Upper lobe of right lung (tissue), 1 donor: ENCODE data around the gene AFTPH. TPM values are rescaled to one million over a fixed set of nuclear protein-coding genes. Genes with fewer than 3 reads are reported as not detected.
"Not testable (repeated sequence)": the region's sequence is repeated elsewhere in the genome, so short reads cannot be mapped to it uniquely, and the experiment has no call there.

Source experiments
- ATAC-seq: fragments of 200-7000 bp; cut with Tn5 transposase; one replicate; pipeline ENCODE4 v1.9.1; 2020; ENCODE audit warnings: mild to moderate bottlenecking, moderate library complexity
- DNase-seq: peaks from one replicate; pipeline ENCODE4 v3.0.0-alpha.2; 2020
- H3K27ac ChIP-seq: fragments of 200-600 bp; one replicate; pipeline ENCODE4 v1.8.0; 2022
- H3K27me3 ChIP-seq: fragments of 200-600 bp; one replicate; pipeline ENCODE4 v1.8.0; 2022; ENCODE audit warnings: mild to moderate bottlenecking
- H3K36me3 ChIP-seq: fragments of 200-600 bp; one replicate; pipeline ENCODE4 v1.8.0; 2022
- H3K4me1 ChIP-seq: fragments of 200-600 bp; one replicate; pipeline ENCODE4 v1.8.0; 2022
- H3K4me3 ChIP-seq: fragments of 200-600 bp; one replicate; pipeline ENCODE4 v1.8.0; 2022; ENCODE audit warnings: mild to moderate bottlenecking
- H3K9me3 ChIP-seq: fragments of 200-600 bp; one replicate; pipeline ENCODE4 v1.8.0; 2022
- intact Hi-C: fragments of 100-400 bp; cut with DNase I; formaldehyde crosslinking; loops from one replicate; pipeline ENCODE4 v1.11.0; 2022
- total RNA-seq: library from RNA; stranded (reverse); fragmentation: NEBNext Ultra II Directional; extraction: Animal tissue kit (Norgen Biotek cat#: 25700); gene quantifications from one replicate; pipeline ENCODE4 v1.2.1, GENCODE V29; 2021
- TF ChIP-seq, protein P1 (sequence below): fragments of 200-600 bp; IDR thresholded peaks from one replicate; pipeline ENCODE4 v1.8.0; 2022; ENCODE audit warnings: antibody characterized with exemption
- donor health status: DM: no; HTN: yes; CAD: no; lungs with severe emphysema.

AFTPH gene
- total RNA-seq, 1 donor from 2014 or later, result 40.2 TPM

DNA sequence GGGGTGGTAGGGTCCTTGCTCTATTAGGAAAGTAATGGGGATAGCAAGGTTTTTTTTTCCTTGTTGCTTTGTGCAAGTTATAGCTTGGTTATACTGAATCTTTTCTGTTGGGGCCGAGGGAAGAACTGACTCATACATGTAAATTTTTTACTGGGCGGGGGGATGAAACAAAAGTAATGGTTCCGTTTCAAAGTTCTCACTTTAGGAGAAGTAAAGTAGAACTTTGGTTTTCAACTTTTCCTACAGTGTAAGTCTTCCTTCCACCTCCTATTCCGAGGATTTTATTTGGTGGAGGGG lies 1.1 kb downstream of the AFTPH start:
- Histone ChIP-seq H3K27ac (peak overlapping the region; percentile 94), H3K27me3 (no peaks in the 10 kb centered on the region), H3K36me3 (no peaks in the 10 kb centered on the region), H3K4me1 (peaks cover 19% of the 10 kb centered on the region), H3K4me3 (peak overlapping the region; percentile 94), H3K9me3 (no peaks in the 10 kb centered on the region)
- ATAC-seq, result no peak
- intact Hi-C loops, result no loop called here
- DNase-seq, result no peak
- TF ChIP-seq, protein P1, sequence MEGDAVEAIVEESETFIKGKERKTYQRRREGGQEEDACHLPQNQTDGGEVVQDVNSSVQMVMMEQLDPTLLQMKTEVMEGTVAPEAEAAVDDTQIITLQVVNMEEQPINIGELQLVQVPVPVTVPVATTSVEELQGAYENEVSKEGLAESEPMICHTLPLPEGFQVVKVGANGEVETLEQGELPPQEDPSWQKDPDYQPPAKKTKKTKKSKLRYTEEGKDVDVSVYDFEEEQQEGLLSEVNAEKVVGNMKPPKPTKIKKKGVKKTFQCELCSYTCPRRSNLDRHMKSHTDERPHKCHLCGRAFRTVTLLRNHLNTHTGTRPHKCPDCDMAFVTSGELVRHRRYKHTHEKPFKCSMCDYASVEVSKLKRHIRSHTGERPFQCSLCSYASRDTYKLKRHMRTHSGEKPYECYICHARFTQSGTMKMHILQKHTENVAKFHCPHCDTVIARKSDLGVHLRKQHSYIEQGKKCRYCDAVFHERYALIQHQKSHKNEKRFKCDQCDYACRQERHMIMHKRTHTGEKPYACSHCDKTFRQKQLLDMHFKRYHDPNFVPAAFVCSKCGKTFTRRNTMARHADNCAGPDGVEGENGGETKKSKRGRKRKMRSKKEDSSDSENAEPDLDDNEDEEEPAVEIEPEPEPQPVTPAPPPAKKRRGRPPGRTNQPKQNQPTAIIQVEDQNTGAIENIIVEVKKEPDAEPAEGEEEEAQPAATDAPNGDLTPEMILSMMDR, result no peak

GRCh38 chr2:64526034-64526433 lies 1.9 kb downstream of the AFTPH start:
- DNase-seq, result no peak
- peaks cover 19% of the 10 kb centered on the region for H3K4me1 ChIP-seq
- no peak overlapping the region for H3K27ac ChIP-seq
- TF ChIP-seq, protein P1, result no peak
- H3K27me3 ChIP-seq, result no peaks in the 10 kb centered on the region
- peak overlapping the region; percentile 94 for H3K4me3 ChIP-seq
- intact Hi-C loops, result no loop called here
- H3K9me3 ChIP-seq, result no peaks in the 10 kb centered on the region
- no peaks in the 10 kb centered on the region for H3K36me3 ChIP-seq
- ATAC-seq, result no peak

- ATAC-seq, H3K27me3 ChIP-seq, H3K36me3 ChIP-seq, H3K27ac ChIP-seq, H3K4me3 ChIP-seq, H3K9me3 ChIP-seq, intact Hi-C loops, DNase-seq: not testable (repeated sequence)
- H3K4me1 ChIP-seq, result peaks cover 32% of the 10 kb centered on the region
Measured at GRCh38 chr2:64530946-64531345, 6.8 kb downstream of the AFTPH start.

DNA sequence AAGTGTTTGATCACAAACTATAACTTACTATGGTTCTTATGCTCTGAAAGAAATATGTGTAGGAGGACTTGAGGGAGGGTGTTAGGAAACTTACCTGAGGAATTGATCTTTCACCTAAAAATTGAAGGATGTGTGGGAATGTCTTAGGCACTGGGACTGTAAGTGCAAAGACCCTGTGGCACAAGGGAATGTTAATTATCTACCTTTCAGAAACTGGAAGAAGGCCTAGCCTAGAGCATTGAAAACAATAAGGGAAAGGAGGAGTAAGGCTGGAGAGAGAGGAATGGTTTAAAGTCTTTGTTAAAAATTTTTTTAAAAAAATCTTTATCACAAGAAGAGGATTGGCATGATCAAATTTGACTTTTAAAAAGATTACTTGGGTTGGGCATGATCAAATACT lies 7.9 kb downstream of the AFTPH start:
- H3K27me3 ChIP-seq, result no peaks in the 10 kb centered on the region
- H3K9me3 ChIP-seq, result no peaks in the 10 kb centered on the region
- peaks cover 21% of the 10 kb centered on the region for H3K4me1 ChIP-seq
- no peaks in the 10 kb centered on the region for H3K36me3 ChIP-seq
- DNase-seq (no peak), ATAC-seq (no peak)
- H3K27ac ChIP-seq, result no peak overlapping the region
- no peak overlapping the region for H3K4me3 ChIP-seq
- TF ChIP-seq, protein P1, result no peak
- intact Hi-C loops, result no loop called here

DNA sequence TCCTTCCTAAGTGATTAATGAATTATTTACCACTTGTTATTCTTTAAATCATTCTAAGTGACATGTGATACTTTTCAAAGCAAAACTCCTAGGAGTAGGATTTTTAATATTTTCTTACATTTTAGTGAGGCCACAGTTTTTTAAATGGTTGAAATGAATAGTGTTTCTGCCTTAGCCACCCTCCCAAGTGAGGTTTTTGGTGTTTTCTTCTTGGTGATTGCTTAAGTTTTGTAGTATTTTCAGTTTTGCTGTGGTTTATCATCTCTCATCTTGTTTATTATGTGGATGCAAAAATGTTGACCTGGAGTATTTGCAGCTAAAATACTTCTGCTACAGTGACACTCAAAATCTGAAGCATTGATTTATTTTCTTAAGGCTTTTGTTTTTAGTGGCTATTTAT lies 9.8 kb downstream of the AFTPH start:
- Histone ChIP-seq H3K4me3 (no peak overlapping the region), H3K4me1 (peaks cover 21% of the 10 kb centered on the region), H3K27ac (no peak overlapping the region), H3K36me3 (no peaks in the 10 kb centered on the region), H3K9me3 (no peaks in the 10 kb centered on the region), H3K27me3 (no peaks in the 10 kb centered on the region)
- ATAC-seq (no peak), DNase-seq (no peak)
- intact Hi-C loops, result no loop called here
- TF ChIP-seq, protein P1, result no peak

DNA sequence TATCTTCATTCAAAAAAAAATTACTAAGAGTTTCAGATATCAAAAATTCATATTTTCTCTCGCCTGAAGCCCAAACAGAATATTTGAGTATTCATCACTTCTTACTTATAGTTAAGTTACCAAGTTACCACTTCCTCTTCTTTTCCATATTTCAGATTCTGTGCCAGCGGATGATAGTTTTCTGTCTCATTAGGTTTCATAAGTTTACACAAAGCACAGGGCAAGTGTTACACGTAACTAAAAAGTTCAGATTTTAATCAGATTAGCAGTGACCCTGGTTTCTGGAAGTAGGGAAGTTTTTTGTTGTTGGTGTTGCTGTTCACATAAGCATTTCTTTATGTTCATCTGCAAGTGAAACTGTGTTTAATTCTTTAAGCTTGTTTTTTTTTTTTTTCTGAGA lies 10.2 kb downstream of the AFTPH start:
- Histone ChIP-seq H3K4me1 (peaks cover 21% of the 10 kb centered on the region), H3K27ac (no peak overlapping the region), H3K27me3 (no peaks in the 10 kb centered on the region), H3K4me3 (no peak overlapping the region), H3K36me3 (no peaks in the 10 kb centered on the region), H3K9me3 (no peaks in the 10 kb centered on the region)
- TF ChIP-seq, protein P1, result no peak
- DNase-seq, result no peak
- intact Hi-C loops, result no loop called here
- no peak for ATAC-seq
